ENCODE measurements around the gene RACGAP1. TPM values are rescaled to one million over a fixed set of nuclear protein-coding genes. Genes with fewer than 3 reads are reported as not detected.

RACGAP1 gene
- total RNA-seq, 3 donors from 2014 or later: 16.0 to 45.5 (median 34.4) TPM

DNA sequence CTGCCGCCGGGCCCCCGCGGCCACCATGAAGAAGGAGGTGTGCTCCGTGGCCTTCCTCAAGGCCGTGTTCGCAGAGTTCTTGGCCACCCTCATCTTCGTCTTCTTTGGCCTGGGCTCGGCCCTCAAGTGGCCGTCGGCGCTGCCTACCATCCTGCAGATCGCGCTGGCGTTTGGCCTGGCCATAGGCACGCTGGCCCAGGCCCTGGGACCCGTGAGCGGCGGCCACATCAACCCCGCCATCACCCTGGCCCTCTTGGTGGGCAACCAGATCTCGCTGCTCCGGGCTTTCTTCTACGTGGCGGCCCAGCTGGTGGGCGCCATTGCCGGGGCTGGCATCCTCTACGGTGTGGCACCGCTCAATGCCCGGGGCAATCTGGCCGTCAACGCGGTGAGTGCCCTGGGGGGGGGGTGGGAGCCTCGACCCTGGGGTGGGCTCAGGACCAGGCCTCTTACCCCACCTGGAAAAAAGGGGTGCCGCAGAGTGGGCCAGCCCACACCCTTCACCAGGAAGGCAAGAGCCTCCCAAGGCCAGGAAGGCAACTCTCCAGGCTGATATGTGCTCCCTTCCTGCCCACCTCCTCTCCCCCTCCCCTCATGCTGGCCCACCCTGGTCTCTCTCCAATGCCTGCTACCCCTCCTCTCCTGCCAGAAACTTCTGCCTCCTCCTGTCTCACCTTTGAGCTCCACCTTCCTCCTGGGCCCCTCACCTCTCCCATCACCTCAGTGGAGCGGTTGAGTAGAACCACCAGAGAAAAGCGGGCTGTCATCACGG, 63.1 kb downstream of the RACGAP1 start:
- Histone ChIP-seq H3K4me3 (no peak overlapping the region), H3K36me3 (ENCODE audit: low read depth) (no peaks in the 10 kb centered on the region), H3K9me3 (no peaks in the 10 kb centered on the region), H3K4me1 (ENCODE audit: low read depth) (no peaks in the 10 kb centered on the region)
- TF ChIP-seq, protein P1, sequence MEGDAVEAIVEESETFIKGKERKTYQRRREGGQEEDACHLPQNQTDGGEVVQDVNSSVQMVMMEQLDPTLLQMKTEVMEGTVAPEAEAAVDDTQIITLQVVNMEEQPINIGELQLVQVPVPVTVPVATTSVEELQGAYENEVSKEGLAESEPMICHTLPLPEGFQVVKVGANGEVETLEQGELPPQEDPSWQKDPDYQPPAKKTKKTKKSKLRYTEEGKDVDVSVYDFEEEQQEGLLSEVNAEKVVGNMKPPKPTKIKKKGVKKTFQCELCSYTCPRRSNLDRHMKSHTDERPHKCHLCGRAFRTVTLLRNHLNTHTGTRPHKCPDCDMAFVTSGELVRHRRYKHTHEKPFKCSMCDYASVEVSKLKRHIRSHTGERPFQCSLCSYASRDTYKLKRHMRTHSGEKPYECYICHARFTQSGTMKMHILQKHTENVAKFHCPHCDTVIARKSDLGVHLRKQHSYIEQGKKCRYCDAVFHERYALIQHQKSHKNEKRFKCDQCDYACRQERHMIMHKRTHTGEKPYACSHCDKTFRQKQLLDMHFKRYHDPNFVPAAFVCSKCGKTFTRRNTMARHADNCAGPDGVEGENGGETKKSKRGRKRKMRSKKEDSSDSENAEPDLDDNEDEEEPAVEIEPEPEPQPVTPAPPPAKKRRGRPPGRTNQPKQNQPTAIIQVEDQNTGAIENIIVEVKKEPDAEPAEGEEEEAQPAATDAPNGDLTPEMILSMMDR (IDR thresholded peaks at IDR 0.05): no peak
- DNase-seq (no peak), ATAC-seq (no peak)
- intact Hi-C loops (cut with DNase I, micrococcal nuclease): loop anchor here in 1 of 2 donors (10.0 kb wide), 1 partner anchor 93 kb away; the partner anchor contains the start of gene ASIC1

DNA sequence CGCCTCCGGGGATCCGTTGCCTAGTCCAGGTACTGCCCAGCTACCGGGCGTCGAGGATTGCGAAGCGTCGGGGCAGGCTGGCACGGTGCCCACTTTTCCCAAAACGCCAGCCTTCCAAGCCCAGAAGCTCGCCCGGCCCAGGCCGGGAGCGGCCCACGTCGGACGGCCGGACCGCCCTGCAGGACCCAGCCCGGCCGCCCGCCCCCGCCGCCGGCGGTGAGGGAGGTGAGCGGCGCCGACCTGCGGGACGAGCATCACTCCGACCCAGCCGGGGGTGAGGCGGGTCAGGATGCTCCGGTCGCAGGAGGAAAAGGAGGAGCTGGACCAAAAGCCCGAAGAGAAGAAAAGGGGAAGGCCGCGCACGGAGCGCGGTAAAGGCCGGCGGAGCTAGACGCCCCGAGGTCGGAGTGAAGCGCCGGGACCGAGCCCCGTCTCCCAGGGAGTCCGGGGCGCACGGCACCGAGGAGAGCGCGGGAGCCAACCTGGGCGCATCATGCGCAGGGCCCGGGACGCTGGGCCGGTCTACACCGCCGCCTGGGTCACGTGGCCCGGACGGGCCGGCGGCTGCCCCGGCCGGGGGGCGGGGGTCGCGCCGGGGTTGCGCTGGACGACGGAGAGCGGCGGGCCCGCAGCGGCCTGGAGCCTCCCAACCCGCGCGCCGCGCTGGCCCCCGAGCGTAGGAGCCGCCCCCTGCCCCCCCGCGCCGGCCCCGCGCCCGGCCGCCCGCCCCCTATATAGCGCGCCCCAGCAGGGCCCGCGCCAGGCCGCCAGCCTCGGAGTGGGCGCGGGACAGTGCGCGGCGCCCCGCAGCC, 64.0 kb downstream of the RACGAP1 start, which contains the start of gene AQP5:
Gene AQP5, plus strand, starts transcription at position 762 of the 812 bp plus-strand sequence. CDS start 146 bp downstream, outside the sequence.
- intact Hi-C loops (cut with DNase I, micrococcal nuclease): loop anchor here in 1 of 2 donors (10.0 kb wide), 1 partner anchor 93 kb away; the partner anchor contains the start of gene ASIC1
- H3K4me3 ChIP-seq: no peak within 1 kb of the TSS
- no peak for ATAC-seq
- H3K4me1 ChIP-seq (ENCODE audit: low read depth): no peaks in the 10 kb centered on the region
- H3K9me3 ChIP-seq: no peaks in the 10 kb centered on the region
- H3K36me3 ChIP-seq (ENCODE audit: low read depth): no peaks in the 10 kb centered on the region
- TF ChIP-seq, protein P1 (IDR thresholded peaks at IDR 0.05): no peak
- no peak for DNase-seq

- H3K36me3 ChIP-seq (ENCODE audit: low read depth): no peaks in the 10 kb centered on the region
- no peak for ATAC-seq
Observed at GRCh38 chr12:49960474-49961110, 64.7 kb downstream of the RACGAP1 start.

GRCh38 chr12:49959685-49960473, 65.4 kb downstream of the RACGAP1 start:
- TF ChIP-seq, protein P1 (IDR thresholded peaks at IDR 0.05): no peak
- ATAC-seq: peak; percentile 53
- DNase-seq: no peak
- Histone ChIP-seq H3K36me3 (ENCODE audit: low read depth) (no peaks in the 10 kb centered on the region), H3K9me3 (no peaks in the 10 kb centered on the region), H3K4me3 (no peak overlapping the region), H3K4me1 (ENCODE audit: low read depth) (no peaks in the 10 kb centered on the region)
- intact Hi-C loops (cut with DNase I, micrococcal nuclease): loop anchor here in 1 of 2 donors (10.0 kb wide), 1 partner anchor 95 kb away; the partner anchor contains the start of gene ASIC1

More at GRCh38 chr12:49960474-49961110, 64.7 kb downstream of the RACGAP1 start:
- no peaks in the 10 kb centered on the region for H3K4me1 ChIP-seq (ENCODE audit: low read depth)
- intact Hi-C loops (cut with DNase I, micrococcal nuclease): loop anchor here in 1 of 2 donors (10.0 kb wide), 1 partner anchor 94 kb away; the partner anchor contains the start of gene ASIC1
- DNase-seq: no peak
- TF ChIP-seq, protein P1 (IDR thresholded peaks at IDR 0.05): no peak
- no peak overlapping the region for H3K4me3 ChIP-seq
- H3K9me3 ChIP-seq: no peaks in the 10 kb centered on the region
